Suprapubic skin (tissue), 4 donors: ENCODE data around the gene MAGI3. TPM values are rescaled to one million over a fixed set of nuclear protein-coding genes. Genes with fewer than 3 reads are reported as not detected.

Experiments
- DNase-seq, 2 donors: peaks; one replicate each; pipeline ENCODE4 v3.0.0-alpha.2; 2019; ENCODE audit warnings: low spot score in 2 of 2
- H3K27ac ChIP-seq: fragments of 200-600 bp; sonication (generic); one replicate; pipeline ENCODE4 v1.5.1; 2019
- H3K27me3 ChIP-seq: fragments of 200-600 bp; sonication (generic); one replicate; pipeline ENCODE4 v1.5.1; 2019
- H3K36me3 ChIP-seq: fragments of 200-600 bp; sonication (generic); one replicate; pipeline ENCODE4 v1.5.1; 2019
- H3K4me1 ChIP-seq: fragments of 200-600 bp; sonication (generic); one replicate; pipeline ENCODE4 v1.5.1; 2019
- H3K4me3 ChIP-seq: fragments of 200-600 bp; sonication (generic); one replicate; pipeline ENCODE4 v1.5.1; 2019; ENCODE audit warnings: mild to moderate bottlenecking
- H3K9me3 ChIP-seq: fragments of 200-600 bp; sonication (generic); one replicate; pipeline ENCODE4 v1.5.1; 2019
- EP300 ChIP-seq: sonication (generic); formaldehyde crosslinking; IDR thresholded peaks from one replicate; pipeline ENCODE4 v1.6.1; 2017; ENCODE audit warnings: antibody characterized with exemption
- POLR2A ChIP-seq, 2 donors: fragments of 450-650 bp; IDR thresholded peaks; one replicate each; pipeline ENCODE4 v1.6.1; 2017; ENCODE audit warnings: antibody characterized with exemption in 2 of 2, mild to moderate bottlenecking in 2 of 2, moderate library complexity in 2 of 2
- POLR2AphosphoS5 ChIP-seq, 3 donors: sonication (generic); formaldehyde crosslinking; IDR thresholded peaks; one replicate each; pipeline ENCODE4 v1.6.1; 2017; ENCODE audit warnings: antibody characterized with exemption in 3 of 3
- WGBS: methylation state at CpG from one replicate; pipeline ENCODE4 v1.1.5; 2018; 5-methylcytosine and 5-hydroxymethylcytosine counted together
- total RNA-seq, 4 donors: library from RNA; depleted of rRNA; stranded (reverse); fragments of >200 nt; gene quantifications; one replicate each; pipeline ENCODE4 v1.1.0, GENCODE V29; 2016
- TF ChIP-seq, protein P1 (sequence below), 2 donors: fragments of 200-600 bp in 1 of 2; fragments of 450-650 bp in 1 of 2; sonication (generic) in 1 of 2; IDR thresholded peaks; one replicate each; pipeline ENCODE4 v1.5.1; 2016 to 2019; ENCODE audit warnings: antibody characterized with exemption in 2 of 2, mild to moderate bottlenecking in 1 of 2, moderate library complexity in 1 of 2

The MAGI3 gene
- 10 to 100 TPM in 2 of 4 donors, 1 to 10 TPM in 2; 8.3 to 18.8 (median 10.7) TPM for total RNA-seq

DNA sequence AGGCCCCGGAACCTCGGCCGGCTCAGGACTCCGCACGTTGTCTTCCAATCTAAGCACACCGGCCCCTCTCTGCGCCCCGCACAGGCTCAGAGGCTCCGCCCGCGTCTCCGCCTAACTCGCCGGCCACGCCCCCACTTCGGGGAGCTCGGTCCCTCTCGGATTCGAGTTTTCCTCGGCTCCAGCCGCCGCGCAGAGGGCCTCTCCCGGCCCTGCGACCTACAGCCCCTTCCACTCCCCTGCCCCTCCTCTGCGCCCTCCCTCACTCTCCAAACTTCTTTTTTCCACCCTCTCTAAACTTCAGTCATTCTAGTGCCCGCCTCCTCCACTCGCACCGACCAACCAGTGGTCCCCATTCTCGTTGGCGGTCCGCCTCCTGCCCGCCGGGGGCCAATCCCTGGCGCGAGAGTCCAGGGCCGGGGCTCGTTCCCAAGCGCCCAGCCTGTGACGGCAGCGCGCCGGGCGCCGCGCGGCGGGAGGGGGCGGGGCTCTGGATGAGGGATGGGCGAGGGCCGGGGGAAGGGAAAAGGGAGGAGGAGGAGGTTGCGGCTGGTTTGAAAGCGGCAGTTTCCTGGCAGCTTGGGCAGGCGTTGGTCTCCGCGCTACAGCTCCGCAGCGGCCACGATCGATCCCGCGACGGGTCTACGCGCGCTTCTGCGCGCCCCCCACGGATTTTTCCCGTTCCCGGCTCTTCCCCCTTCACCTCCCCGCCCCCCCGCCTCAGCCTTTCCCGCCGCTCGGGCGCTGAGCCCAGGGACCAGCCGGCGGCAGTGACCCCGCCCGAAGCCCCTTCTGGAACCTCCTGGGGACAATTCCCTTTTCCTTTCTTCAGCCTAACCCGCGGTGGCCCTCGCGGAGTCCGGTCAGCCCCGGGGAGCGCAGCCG, at the start of gene MAGI3:
Gene MAGI3, plus strand, starts transcription at position 563 of the 882 bp plus-strand sequence. CDS start 519 bp downstream, outside the sequence.
- no peaks in the 10 kb centered on the region for H3K27me3 ChIP-seq
- peaks cover 40% of the 10 kb centered on the region for H3K4me1 ChIP-seq
- TF ChIP-seq, protein P1, sequence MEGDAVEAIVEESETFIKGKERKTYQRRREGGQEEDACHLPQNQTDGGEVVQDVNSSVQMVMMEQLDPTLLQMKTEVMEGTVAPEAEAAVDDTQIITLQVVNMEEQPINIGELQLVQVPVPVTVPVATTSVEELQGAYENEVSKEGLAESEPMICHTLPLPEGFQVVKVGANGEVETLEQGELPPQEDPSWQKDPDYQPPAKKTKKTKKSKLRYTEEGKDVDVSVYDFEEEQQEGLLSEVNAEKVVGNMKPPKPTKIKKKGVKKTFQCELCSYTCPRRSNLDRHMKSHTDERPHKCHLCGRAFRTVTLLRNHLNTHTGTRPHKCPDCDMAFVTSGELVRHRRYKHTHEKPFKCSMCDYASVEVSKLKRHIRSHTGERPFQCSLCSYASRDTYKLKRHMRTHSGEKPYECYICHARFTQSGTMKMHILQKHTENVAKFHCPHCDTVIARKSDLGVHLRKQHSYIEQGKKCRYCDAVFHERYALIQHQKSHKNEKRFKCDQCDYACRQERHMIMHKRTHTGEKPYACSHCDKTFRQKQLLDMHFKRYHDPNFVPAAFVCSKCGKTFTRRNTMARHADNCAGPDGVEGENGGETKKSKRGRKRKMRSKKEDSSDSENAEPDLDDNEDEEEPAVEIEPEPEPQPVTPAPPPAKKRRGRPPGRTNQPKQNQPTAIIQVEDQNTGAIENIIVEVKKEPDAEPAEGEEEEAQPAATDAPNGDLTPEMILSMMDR (IDR thresholded peaks at IDR 0.05): no peak
- peak in 1 of 2 donors; percentile 47 for TF ChIP-seq POLR2A (IDR thresholded peaks at IDR 0.05)
- no peak for TF ChIP-seq EP300
- H3K9me3 ChIP-seq: no peaks in the 10 kb centered on the region
- peak within 1 kb of the TSS; percentile 88 for H3K27ac ChIP-seq
- peak; percentile 97 to 98 for DNase-seq
- peak within 1 kb of the TSS; percentile 99 for H3K4me3 ChIP-seq
- no peaks in the 10 kb centered on the region for H3K36me3 ChIP-seq
- 0% methylated on average over 65 of the region's 89 CpGs for WGBS

DNA sequence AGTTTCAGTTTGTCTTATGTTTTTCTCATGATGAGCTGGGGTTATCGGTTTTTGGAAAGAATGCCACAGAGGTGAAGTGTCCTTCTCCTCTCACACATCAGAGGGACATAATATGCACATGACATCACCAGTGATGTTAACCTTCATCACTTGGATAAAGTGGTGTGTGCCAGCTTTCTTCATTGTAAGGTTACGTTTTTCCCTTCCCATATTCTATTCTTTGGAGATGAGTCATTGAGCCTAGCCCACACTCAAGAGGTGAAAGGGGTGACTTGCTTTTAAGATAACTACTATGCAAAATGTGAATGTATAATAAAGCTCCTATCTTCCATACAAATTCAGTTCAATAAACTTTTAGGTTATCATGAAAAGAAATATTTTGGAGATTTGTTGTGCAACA, 36.7 kb upstream of the MAGI3 start:
- DNase-seq: no peak
- H3K27ac ChIP-seq: no peak overlapping the region
- H3K36me3 ChIP-seq: no peaks in the 10 kb centered on the region
- TF ChIP-seq POLR2AphosphoS5 (IDR thresholded peaks at IDR 0.05) (no peak), EP300 (no peak), POLR2A (IDR thresholded peaks at IDR 0.05) (no peak)
- TF ChIP-seq, protein P1 (IDR thresholded peaks at IDR 0.05): no peak
- no peak overlapping the region for H3K4me3 ChIP-seq
- no peaks in the 10 kb centered on the region for H3K9me3 ChIP-seq
- no peaks in the 10 kb centered on the region for H3K4me1 ChIP-seq
- 48% methylated on average over 2 of the region's 2 CpGs for WGBS
- no peaks in the 10 kb centered on the region for H3K27me3 ChIP-seq

DNA sequence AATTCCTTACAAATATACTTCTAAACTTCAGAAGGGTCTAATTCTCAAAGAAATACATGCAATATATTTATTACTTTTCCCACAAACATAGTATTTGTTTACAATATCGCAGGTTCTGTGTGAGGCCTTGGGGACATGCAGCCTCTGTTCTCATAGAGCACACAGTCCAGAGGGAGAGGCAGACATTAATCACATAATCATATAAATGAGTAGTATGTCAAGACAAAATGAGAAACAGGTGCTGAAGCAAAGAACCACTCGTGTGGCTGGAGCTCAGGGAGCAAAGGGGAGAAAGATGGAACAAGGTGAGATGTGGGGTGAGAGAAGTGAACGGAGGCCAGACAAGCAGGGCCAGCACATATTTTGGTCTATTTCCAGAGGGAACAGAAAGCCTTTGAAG, 26.4 kb upstream of the MAGI3 start:
- TF ChIP-seq, protein P1 (IDR thresholded peaks at IDR 0.05): no peak
- no peak for TF ChIP-seq EP300
- TF ChIP-seq POLR2A (IDR thresholded peaks at IDR 0.05): no peak
- TF ChIP-seq POLR2AphosphoS5 (IDR thresholded peaks at IDR 0.05): no peak
- 55% methylated on average over 3 of the region's 3 CpGs for WGBS
- H3K36me3 ChIP-seq: no peaks in the 10 kb centered on the region
- H3K4me1 ChIP-seq: no peaks in the 10 kb centered on the region
- no peak for DNase-seq
- no peaks in the 10 kb centered on the region for H3K9me3 ChIP-seq
- no peak overlapping the region for H3K4me3 ChIP-seq
- H3K27me3 ChIP-seq: no peaks in the 10 kb centered on the region
- H3K27ac ChIP-seq: no peak overlapping the region

DNA sequence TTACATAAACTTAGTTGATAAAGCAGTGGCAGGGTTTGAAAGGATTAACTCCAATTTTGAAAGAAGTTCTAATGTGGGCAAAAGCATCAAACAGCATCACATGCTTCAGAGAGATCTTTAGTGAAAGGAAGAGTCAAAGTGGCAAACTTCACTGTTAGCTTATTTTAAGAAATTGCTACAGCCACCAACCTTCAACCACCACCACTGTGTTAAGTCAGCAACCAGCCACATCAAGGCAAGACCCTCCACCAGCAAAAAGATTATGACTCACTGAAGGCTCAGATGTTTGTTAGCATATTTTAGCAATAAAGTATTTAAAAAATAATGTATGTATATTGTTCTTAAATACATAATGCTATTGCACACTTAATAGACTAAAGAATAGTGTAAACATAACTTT, 21.3 kb upstream of the MAGI3 start:
- no peaks in the 10 kb centered on the region for H3K4me1 ChIP-seq
- no peak overlapping the region for H3K27ac ChIP-seq
- no peak for DNase-seq
- TF ChIP-seq, protein P1 (IDR thresholded peaks at IDR 0.05): no peak
- TF ChIP-seq POLR2A (IDR thresholded peaks at IDR 0.05): no peak
- no peak for TF ChIP-seq EP300
- TF ChIP-seq POLR2AphosphoS5 (IDR thresholded peaks at IDR 0.05): no peak
- H3K36me3 ChIP-seq: no peaks in the 10 kb centered on the region
- no peak overlapping the region for H3K4me3 ChIP-seq
- no peaks in the 10 kb centered on the region for H3K27me3 ChIP-seq
- H3K9me3 ChIP-seq: no peaks in the 10 kb centered on the region

DNA sequence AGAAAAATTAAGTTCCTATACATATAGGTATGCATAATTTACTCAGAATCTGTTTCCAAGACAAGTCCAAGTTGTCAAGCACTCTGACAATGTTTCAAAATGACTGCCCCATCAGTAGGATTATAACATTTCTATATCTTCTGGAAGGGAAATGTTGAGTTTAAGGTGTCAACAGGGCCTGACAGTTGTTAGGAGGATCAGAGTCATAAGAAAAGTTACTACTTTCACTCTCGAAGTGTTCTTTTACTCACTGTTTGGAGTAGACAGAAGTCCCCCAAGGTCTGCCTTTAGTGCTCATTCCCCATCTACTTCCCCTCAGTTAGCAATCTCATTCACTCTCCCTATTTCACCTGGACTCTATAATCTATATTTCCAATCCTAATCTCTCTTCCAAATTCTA, 20.6 kb upstream of the MAGI3 start:
- no peaks in the 10 kb centered on the region for H3K4me1 ChIP-seq

More for the DNA sequence above, 20.6 kb upstream of the MAGI3 start:
- no peak for TF ChIP-seq EP300
- TF ChIP-seq, protein P1 (IDR thresholded peaks at IDR 0.05): no peak
- no peak for TF ChIP-seq POLR2AphosphoS5 (IDR thresholded peaks at IDR 0.05)
- TF ChIP-seq POLR2A (IDR thresholded peaks at IDR 0.05): no peak
- Histone ChIP-seq H3K27ac (no peak overlapping the region), H3K27me3 (no peaks in the 10 kb centered on the region), H3K36me3 (no peaks in the 10 kb centered on the region), H3K9me3 (no peaks in the 10 kb centered on the region), H3K4me3 (no peak overlapping the region)
- no peak for DNase-seq
- WGBS: 86% methylated on average over 1 of the region's 1 CpG
